WERI-Rb-1 (cell line): Measurements from ENCODE around the gene SULT4A1.

Source experiments
- DNase-seq: peaks from one replicate; pipeline ENCODE4 v3.0.0-alpha.2; 2020
- H3K27ac ChIP-seq: fragments of 250-450 bp; sonication (Bioruptor Pico); 2 replicates; pipeline ENCODE4 v1.5.1; 2020; ENCODE audit warnings: mild to moderate bottlenecking, moderate library complexity
- H3K27me3 ChIP-seq: fragments of 250-450 bp; sonication (Bioruptor Pico); 2 replicates; pipeline ENCODE4 v1.5.1; 2021; ENCODE audit warnings: mild to moderate bottlenecking, low read depth, moderate library complexity; ENCODE audit not compliant: insufficient read depth, severe bottlenecking
- H3K36me3 ChIP-seq: fragments of 250-450 bp; sonication (Bioruptor Pico); 2 replicates; pipeline ENCODE4 v1.5.1; 2020; ENCODE audit warnings: mild to moderate bottlenecking, moderate library complexity
- H3K4me3 ChIP-seq: 2 replicates; pipeline ENCODE4 v1.5.1; 2011; ENCODE audit warnings: low read depth, mild to moderate bottlenecking, control low read depth, low read length
- H3K9me3 ChIP-seq: fragments of 250-450 bp; sonication (Bioruptor Pico); 2 replicates; pipeline ENCODE4 v1.5.1; 2021; ENCODE audit warnings: mild to moderate bottlenecking, moderate library complexity; ENCODE audit not compliant: severe bottlenecking
- CTCF ChIP-seq: IDR thresholded peaks from 2 replicates; pipeline ENCODE4 v1.5.1; 2011; ENCODE audit warnings: low read depth, mild to moderate bottlenecking, control low read depth, inconsistent platforms, low read length

The SULT4A1 gene

GRCh38 chr22:43802897-43803495 lies 59.3 kb downstream of the SULT4A1 start:
- no peaks in the 10 kb centered on the region for H3K27me3 ChIP-seq
- H3K4me3 ChIP-seq = no peak overlapping the region
- H3K9me3 ChIP-seq = no peaks in the 10 kb centered on the region
- DNase-seq = no peak
- no peaks in the 10 kb centered on the region for H3K36me3 ChIP-seq
- no peak for TF ChIP-seq CTCF
- H3K27ac ChIP-seq = no peak overlapping the region

GRCh38 chr22:43800970-43801369 lies 61.3 kb downstream of the SULT4A1 start:
- Histone ChIP-seq H3K36me3 (no peaks in the 10 kb centered on the region), H3K4me3 (no peak overlapping the region), H3K27ac (no peak overlapping the region), H3K27me3 (no peaks in the 10 kb centered on the region), H3K9me3 (no peaks in the 10 kb centered on the region)
- no peak for DNase-seq
- TF ChIP-seq CTCF = no peak

GRCh38 chr22:43798492-43798891 lies 63.8 kb downstream of the SULT4A1 start:
- Histone ChIP-seq H3K36me3 (no peaks in the 10 kb centered on the region), H3K27me3 (no peaks in the 10 kb centered on the region), H3K4me3 (no peak overlapping the region), H3K27ac (no peak overlapping the region), H3K9me3 (no peaks in the 10 kb centered on the region)
- no peak for TF ChIP-seq CTCF
- no peak for DNase-seq

GRCh38 chr22:43796567-43796966 lies 65.7 kb downstream of the SULT4A1 start:
- Histone ChIP-seq H3K27ac (no peak overlapping the region), H3K4me3 (no peak overlapping the region), H3K9me3 (no peaks in the 10 kb centered on the region), H3K36me3 (no peaks in the 10 kb centered on the region), H3K27me3 (no peaks in the 10 kb centered on the region)
- peak; percentile 70 for TF ChIP-seq CTCF
- DNase-seq = peak; percentile 43

GRCh38 chr22:43795320-43795719 lies 67.0 kb downstream of the SULT4A1 start:
- Histone ChIP-seq H3K27ac (no peak overlapping the region), H3K4me3 (no peak overlapping the region), H3K36me3 (no peaks in the 10 kb centered on the region), H3K27me3 (no peaks in the 10 kb centered on the region), H3K9me3 (no peaks in the 10 kb centered on the region)
- no peak for TF ChIP-seq CTCF
- no peak for DNase-seq

- H3K36me3 ChIP-seq = no peaks in the 10 kb centered on the region
- no peak overlapping the region for H3K27ac ChIP-seq
- H3K4me3 ChIP-seq = no peak overlapping the region
- no peak for TF ChIP-seq CTCF
- H3K27me3 ChIP-seq = no peaks in the 10 kb centered on the region
- no peak for DNase-seq
- H3K9me3 ChIP-seq = no peaks in the 10 kb centered on the region
These were observed 69.4 kb downstream of the SULT4A1 start for GRCh38 chr22:43792905-43793304.
